SH-SY5Y (cell line): ENCODE results near the gene FEM1C.

Source experiments
- GATA2 ChIP-seq: IDR thresholded peaks from 2 replicates; pipeline ENCODE4 v1.6.1; 2011; ENCODE audit warnings: mild to moderate bottlenecking, low read depth, low read length
- GATA3 ChIP-seq: IDR thresholded peaks from 2 replicates; pipeline ENCODE4 v1.6.1; 2011; ENCODE audit warnings: low read depth, mild to moderate bottlenecking, low read length, moderate library complexity

DNA sequence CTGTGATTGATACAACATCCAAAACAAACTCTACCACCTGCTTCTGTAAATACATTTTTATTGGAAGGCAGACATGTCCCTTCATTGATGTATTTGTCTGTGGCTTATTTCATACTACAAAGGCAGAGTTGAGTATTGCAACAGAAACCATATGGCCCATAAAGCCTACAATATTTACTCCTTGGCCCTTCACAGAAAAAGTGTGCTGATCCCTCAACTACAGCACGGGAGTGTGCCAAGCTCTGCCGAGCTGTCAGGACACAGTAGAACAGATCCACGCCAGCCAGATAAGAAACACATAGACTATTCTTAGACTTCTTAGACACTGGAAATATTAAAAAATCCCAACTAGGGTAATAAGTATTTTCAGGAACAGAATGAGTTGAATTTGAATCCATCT lies 44.5 kb upstream of the FEM1C start:
- TF ChIP-seq GATA2: no peak
- TF ChIP-seq GATA3: no peak
